Measurements from ENCODE around the gene SERPINB5.
"Not testable (repeated sequence)": the region's sequence is repeated elsewhere in the genome, so short reads cannot be mapped to it uniquely, and the experiment has no call there.

The SERPINB5 gene, protein sequence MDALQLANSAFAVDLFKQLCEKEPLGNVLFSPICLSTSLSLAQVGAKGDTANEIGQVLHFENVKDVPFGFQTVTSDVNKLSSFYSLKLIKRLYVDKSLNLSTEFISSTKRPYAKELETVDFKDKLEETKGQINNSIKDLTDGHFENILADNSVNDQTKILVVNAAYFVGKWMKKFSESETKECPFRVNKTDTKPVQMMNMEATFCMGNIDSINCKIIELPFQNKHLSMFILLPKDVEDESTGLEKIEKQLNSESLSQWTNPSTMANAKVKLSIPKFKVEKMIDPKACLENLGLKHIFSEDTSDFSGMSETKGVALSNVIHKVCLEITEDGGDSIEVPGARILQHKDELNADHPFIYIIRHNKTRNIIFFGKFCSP

DNA sequence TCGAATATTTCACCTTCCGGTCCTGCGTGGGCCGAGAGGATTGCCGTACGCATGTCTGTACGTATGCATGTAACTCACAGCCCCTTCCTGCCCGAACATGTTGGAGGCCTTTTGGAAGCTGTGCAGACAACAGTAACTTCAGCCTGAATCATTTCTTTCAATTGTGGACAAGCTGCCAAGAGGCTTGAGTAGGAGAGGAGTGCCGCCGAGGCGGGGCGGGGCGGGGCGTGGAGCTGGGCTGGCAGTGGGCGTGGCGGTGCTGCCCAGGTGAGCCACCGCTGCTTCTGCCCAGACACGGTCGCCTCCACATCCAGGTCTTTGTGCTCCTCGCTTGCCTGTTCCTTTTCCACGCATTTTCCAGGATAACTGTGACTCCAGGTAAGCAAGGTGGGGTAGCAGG is at the start of gene SERPINB5:
Gene SERPINB5 (plus strand): TSS at position 291 of the 400 bp plus-strand sequence. CDS start 7,471 bp downstream, outside the sequence.
- DNase-seq = no peak

DNA sequence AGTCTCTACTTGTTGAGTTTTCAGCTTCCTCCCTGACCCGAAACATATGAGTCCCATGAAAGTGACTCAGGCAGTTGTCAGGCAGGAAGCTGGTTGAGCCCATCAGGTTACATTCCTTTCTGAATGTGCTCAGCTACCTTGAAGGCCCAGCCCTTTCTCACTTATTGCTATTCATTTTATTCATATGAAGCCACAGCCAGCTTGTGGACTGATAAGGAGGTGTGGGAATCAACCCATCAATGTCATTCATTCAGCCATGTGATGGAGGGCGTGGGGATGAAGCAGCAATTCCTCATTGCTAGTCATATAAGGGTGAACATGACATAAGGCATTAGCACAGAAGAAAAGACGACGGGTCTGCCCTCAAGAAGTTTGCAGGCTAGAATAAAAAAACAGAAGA is 49.2 kb upstream of the SERPINB5 start:
- no peak for DNase-seq

DNA sequence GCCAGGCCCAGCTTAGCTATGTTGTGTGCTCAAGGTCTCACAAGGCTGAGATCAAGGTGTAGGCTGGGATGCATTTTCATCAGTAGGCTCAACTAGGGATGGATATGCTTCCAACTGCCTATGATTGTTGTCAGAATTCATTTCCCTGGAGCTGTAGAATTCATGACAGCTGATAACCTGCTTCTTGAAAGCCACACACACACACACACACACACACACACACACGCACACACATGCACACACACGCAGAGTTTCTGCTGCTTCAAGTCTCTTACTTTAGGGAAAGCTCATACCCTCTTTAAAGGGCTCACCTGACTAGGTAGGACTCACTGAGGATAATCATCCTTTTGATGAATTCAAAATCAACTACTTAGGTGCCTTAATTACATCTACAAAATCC is 46.2 kb upstream of the SERPINB5 start:
- DNase-seq = no peak

DNA sequence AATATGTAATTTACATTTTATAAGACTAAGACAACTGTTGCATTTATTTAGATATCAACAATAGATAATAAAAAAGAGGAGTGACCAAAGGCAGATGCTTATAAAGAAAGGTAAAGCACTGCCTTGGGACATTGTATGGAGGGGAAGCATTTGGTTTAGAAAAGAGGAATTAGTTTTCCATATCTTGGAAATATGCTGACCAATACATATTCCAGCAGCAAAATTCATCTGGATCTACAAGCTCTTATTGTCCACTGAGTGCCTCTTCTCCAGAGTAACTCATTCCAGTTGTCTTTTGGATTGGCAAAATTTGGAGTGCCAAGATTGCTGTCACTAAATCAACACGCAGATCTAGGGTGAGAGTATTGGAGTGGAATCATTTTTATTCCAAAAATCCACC is 45.6 kb upstream of the SERPINB5 start:
- no peak for DNase-seq

DNA sequence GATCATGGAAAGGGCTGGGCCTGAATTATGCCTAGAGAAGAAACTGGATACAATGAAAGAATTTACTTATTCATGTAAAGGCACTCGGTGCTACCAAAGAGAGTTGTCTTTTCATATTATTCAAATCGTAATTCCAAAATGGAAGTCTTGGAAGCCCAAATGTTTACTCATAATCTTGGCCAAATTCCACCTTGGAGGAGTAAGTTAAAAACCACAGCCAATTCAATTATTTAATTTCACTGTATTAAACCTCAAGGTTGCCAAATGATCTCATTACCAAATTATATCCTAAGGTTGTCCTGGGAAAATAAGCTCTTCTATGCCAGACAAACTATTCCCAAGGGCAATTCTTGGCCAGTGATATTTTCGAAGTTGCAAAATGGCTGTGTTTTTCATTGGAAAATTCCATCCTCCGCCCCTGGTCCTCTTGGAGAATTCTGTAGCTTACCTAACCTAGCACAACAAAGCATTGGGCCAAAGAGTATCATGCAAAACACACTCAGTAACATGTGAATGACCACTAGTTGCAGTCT is 43.4 kb upstream of the SERPINB5 start:
- no peak for DNase-seq

DNA sequence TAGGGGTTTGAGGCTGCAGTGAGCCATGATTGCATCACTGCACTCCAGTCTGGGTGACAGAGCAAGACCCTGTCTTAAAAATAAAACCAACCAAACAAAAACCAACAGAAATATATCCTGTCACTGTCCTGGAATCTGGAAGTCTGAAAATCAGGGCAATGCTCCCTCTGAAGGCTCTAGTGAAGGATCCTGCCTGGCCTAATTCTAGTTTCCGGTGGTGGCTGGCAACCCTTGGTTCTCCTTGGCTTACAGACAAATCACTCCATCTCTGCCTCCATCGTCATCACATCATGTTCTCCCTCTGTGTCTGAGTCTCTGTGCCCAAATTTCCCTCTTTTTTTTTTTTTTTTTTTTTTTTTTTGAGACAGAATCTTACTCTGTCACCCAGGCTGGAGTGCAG is 38.6 kb upstream of the SERPINB5 start:
- no peak for DNase-seq

DNA sequence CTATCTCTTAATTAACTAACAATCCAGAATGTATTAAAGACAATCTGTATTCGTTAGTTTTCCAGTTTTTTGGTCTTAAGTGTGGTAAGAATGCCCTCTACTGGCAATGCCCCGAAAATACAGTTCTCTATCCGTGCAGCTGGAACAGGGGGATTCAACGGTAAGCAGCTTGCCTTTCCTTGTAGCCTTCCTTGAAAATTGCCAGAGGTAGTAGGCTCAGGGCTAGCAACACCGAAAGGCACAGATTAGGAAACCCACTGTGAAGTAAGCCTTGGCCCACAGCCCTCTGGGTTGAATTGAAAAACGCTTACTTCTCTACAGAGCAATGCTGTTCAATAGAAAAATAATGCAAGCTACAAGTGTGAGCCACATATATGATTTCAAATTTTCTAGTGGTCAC is 37.4 kb upstream of the SERPINB5 start:
- peak; percentile 74 for DNase-seq

DNA sequence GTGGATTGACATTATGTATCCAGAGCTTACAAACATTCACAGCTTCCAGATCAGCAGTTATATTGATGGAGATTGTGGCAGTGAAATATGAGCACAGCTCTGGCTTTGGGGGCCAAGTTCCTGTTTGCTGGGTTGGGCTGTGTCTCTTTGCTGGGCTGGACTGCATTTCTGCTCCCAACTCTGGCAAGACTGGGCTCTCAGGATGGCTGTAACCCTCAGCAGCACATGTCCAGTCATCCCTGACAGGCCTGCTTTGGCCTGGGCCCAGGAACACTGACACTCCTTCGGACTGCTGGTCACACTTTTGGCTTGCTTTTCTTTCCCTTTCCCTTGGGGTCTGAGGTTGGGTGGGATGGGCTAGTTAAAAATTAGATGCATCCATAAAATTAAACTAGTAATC is 36.5 kb upstream of the SERPINB5 start:
- DNase-seq = no peak

DNA sequence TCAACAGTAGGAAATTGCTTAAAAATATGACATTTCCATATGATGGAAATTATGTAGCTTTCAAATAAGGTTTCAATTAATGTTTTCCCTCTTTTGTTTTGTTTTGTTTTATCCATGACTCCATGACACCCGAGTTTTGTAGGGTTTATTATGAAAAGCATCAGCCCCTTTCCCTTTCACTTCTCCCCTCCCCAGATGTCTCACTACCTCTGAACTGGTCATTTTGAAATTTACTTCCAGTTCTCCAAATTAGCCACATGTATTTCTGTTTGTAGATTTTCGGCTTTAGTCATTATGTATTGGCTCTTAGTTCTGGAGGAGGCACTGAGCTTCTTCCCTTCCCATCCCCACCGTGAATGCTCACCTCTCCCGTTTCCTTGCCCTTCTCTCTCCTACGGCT is 35.9 kb upstream of the SERPINB5 start:
- no peak for DNase-seq

DNA sequence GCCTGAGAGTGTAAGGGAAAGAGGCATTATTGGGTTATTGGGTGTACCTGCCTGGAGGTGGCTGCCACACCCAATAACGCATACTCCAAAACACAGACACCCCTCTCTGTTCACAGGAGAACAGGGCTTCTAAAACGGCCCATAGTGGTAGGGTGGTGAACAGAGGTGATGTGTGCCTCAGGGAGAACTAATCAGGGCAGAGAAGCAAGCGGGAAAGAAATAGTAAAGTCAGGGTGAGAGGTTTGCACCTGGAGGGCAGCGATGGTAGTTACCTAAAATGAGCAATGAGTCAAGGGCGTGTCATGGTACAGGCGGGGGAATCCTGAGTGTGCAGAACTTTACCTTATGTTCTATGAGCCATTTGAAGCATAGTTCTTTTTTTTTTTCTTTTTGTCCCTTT is 32.9 kb upstream of the SERPINB5 start:
- DNase-seq = no peak

DNA sequence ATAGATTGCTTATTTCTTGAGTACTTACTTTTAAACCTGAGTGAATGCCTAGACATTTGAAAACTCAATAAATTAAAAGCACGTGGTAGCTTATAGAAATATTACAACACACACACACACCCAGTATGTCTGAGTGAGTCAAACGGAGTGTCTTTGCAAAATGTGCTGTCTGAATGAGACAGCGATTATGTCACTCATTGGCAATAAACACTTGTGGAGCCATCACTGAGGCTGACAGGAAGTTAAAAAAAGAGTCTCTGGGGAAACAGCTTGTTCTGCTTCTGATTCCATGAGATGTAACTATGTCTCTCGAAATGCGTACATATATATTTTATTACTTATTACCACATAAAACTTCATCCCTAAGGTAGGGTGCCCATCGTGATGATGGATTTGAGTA is 32.2 kb upstream of the SERPINB5 start:
- peak; percentile 10 for DNase-seq

DNA sequence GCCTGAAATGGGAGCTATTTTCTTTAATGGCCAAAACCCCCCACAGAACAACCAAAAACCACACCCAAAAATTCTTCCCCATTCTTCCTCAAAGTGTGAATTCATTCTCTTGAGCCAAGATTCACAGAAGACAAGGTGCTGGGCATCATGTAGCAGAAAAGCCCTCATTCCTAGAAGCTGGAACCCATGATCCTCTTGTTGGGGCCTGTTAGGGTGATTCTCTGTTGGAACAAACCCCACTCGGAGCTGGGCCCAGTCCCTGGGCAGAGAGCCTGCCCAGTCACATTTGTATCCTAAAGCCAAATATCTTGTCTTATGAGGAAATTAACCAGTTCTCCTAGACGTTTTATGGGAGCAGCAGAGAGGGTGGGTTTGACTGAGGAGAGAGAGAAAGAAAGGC is 31.7 kb upstream of the SERPINB5 start:
- no peak for DNase-seq

DNA sequence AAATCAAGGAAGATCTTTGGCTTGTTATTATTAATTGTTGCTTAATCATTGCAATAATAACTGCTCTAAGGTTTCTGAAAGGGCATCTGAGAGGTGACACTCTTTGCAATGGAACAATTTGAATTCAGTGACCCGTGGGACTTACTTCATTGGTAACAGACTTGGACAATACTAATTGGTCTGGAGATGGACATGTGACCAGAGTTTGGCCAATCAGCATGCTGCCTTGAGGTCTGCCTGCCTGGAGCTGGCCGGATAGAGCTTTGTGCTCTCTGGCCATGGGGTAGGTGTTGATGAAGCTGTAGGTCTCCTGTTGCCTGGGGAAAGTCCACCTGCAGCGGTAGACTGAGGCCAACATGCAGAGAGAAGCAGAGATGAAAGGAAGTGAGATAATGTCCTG is 30.5 kb upstream of the SERPINB5 start:
- no peak for DNase-seq

DNA sequence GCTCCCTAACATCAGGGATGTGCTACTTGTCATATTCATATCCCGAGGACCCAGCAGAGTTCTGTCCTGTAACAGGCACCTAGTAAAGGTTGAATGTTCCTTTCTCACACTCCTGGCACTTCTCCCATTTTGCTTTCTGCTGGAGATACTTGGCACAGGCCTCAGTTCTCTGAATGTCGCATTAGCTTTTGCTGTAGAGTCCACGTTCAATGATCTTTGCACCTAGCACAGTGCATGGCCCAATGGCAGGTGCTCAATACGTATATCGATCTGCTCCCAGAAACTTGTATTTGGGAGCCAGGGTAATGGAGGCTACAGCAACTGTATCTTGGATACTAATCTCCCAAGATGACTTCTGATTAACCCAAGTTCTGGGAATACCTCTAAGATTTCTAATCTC is 29.7 kb upstream of the SERPINB5 start:
- DNase-seq = no peak

DNA sequence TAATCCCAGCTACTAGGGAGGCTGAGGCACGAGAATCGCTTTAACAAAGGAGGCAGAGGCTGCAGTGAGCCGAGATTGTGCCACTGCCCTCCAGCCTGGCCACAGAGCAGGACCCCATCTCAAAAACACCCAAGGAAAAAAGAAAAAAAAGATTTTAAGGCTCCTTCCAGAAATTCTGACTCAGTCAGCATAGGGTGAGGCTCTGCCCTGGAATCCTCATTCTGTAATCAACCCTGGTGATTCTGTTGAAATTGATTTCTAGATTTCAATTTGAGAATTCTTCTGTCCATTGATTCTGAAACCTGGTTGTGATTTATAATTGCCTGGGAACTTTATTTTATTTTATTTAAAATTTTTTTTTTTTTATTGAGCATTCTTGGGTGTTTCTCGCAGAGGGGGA is 27.3 kb upstream of the SERPINB5 start:
- DNase-seq = no peak

DNA sequence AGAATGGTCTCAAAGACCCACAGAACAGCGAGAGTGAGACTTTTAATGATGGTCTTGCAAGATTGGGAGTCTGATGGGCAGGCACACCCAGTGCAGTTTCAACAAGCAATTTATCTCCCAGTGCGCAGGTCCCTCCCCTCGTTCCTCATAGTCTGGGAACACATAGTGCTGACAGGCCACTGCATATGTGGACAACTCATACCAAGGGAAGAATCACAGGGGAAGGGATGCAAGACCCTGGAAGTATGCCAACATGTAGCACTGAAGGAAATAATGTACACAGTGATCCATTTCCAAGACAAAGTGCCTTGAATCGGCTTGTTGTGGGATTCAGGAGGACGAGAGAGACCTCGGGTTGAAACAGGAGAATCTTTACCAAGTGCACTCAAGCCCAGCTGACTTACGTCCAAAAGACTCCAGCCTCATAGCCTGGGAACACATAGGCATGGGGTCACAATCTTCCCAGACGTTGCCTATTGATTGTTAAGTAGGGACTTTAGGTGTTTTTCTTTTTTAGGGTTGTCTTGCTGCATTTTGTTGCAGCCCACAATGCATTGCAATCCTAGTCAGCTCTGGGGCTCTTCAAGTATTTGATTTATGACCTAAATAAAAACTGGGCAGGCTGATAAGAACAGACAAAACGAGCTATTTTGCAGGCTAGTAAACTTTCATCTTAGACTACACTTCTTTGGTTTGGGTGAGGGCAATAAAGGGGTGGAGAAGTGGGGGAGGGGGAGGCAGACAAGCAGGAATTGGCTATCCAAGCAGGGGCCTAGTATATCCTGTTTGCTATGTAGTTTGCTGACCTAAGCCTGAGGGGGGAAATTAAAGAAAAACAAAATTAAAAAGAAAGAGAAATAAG is 24.7 kb upstream of the SERPINB5 start:
- DNase-seq = no peak

DNA sequence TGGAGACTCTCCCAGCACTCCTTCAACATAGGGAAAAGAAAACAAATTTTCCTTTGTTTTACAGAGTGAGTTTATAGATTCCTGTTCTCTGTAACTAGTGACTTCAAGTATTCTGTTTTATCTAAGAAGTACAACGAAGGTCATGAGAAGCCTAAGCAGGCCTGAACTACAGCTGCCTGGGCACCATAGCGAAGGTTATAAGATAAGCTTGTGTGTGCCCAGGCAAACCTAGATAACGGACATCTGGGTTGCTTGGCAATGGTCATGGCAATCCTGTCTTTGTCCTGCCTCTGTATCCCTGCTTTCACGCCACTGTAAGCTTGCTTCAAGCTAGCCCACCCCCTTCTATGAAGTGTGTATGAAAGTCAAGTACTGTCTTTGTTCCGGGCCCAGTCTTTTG is 24.0 kb upstream of the SERPINB5 start:
- not testable (repeated sequence) for DNase-seq

DNA sequence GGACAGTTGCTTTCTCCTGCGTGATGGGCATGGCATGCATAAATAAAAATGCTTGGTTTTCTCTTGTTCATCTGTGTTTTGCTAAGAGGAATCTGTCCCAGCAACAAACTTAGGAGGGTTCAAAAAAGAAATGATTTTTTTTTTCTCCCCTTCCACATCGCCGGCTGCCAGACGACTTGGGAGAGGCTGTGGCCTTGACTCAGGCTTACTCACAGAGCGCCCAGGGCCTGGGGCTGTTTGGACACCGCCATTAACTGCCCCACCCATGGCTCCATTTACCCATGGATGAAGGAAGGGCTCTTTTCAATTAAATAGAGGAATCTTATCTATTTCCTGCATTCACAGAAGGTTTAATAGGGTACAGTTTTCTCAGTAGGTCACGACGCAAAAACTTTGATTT is 22.3 kb upstream of the SERPINB5 start:
- DNase-seq = no peak

DNA sequence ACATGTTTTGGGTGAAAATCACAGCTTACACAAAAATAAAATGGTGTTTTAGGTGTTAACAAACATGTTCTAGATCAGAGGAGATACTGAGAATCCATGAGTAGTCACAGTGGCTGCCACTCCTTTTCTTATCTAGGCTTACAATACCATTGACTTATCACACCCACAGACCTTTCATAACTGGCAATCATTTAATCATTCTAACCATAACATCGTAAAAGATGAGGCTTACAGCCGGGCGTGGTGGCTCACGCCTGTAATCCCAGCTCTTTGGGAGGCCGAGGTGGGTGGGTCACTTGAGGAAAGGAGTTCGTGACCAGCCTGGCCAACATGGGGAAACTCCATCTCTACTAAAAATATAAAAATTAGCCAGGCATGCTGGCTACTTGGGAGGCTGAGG is 18.8 kb upstream of the SERPINB5 start:
- DNase-seq = no peak

DNA sequence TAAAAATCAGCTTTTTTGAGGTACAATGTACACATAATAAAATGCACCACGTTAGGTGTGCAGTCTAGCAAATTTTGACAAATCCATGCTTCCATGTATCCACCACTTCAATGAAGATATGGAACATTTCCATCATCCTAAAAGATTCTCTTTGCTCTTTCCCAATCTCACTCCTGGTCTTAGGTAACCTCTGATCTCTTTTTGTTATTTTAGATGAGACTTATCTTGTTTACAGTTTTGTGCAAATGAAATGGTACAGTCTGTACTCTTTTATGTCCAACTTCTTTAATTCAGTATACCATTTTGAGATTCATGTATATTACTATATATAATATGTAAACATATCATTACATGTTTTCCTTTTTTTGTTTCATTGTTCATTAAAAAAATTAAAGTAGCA is 16.3 kb upstream of the SERPINB5 start:
- no peak for DNase-seq

DNA sequence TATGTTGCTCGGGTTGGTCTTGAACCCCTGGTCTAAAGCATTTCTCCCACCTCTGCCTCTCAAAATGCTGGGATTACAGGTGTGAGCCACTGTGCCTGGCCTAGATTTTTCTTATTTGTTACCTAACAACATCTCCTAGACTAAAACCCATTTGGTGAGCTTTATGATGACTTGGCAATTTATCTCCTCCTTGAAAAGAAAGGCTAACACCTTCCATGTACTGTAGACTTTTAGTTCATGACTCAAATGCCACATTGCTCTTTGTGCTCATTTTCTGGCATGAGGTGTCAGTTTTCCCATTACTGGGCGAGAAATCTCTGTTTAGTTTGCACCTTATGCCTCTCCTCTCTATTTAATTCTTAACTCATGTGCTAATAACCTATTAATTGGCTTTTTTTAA is 12.3 kb upstream of the SERPINB5 start:
- no peak for DNase-seq

DNA sequence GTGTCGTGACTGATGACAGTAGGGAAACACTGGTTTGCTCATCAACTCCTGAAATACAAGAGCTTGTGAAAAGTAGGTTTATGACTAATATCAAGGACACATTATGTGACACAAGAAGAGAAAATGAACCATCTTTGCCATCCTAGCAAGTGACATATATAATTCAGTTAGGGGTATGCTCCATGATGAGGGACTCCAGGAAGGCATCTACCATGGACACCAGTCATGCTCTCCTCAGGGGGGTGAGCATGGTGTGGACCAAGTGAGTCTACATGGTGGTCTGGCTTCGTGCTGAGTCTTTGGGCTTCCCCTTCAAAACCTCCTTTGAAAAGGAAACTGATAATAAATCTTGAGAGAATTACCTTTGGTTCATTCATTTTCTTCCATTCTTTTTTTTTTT is 11.7 kb upstream of the SERPINB5 start:
- DNase-seq = no peak

DNA sequence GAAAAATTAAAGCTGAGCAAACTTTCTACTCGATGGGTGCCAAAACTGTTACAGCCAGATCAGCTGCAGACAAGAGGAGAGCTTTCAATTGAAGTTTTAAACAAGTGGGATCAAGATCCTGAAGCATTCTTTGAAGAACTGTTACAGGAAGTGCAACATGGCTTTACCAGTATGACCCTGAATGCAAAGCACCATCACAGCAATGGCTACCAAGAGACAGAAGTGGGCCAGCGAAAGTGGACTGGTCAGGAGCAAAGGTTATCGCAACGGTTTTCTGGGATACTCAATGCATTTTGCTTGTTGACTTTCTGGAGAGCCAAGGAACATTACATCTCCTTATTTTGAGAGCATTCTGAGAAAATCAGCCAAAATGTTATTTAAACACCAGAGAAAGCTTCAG is 9.1 kb upstream of the SERPINB5 start:
- no peak for DNase-seq

DNA sequence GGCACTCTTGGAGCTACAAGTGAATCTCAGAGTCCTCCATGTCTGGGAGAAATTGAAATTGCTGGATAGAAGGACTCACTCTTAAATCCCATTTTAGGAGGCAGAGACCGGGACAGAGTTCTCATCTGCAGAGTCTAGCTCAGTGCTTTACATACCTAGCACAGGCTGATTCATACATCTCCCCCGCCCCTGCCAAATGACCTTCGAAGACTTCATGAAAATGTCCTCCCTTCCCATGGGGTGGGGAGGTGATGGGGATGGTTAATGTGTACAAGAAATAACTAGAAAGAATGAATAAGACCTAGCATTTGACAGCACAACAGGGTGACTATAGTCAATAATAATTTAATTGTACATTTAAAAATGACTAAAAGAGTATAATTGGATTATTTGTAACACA is 8.2 kb upstream of the SERPINB5 start:
- no peak for DNase-seq
